ENCODE measurements around the gene OR5AP2.
"Not testable (repeated sequence)": the region's sequence is repeated elsewhere in the genome, so short reads cannot be mapped to it uniquely, and the experiment has no call there.

OR5AP2 gene

DNA sequence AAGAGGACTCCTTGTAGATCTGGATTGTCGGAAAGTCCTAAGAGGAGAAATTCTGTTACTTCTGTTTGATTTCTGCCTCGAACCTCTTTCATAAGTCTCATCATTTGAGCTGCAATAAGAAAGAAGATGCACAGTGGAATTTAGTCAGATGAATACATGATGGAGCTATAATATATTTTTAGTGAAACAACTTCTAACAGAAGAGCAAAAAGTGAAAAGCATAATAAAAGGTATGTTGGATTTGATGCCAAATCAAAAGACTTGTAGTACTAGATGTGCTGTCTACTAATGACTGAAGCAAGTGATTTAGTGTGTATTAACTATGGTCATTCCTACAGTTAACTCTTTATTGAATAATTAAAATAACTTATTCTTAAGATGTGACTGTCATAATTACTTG is at the start of gene OR5AP2:
TSS of gene OR5AP2 (minus strand) at position 101 of the 400 bp plus-strand sequence. CDS start at position 101, 0 bp downstream.
- no peaks in the 10 kb centered on the region for H3K4me1 Mint-ChIP-seq
- H3K27me3 Mint-ChIP-seq: no peaks in the 10 kb centered on the region
- no peak within 1 kb of the TSS for H3K27ac Mint-ChIP-seq
- no peak for ATAC-seq
- no peak within 1 kb of the TSS for H3K4me3 Mint-ChIP-seq
- peaks cover 4% of the 10 kb centered on the region for H3K9me3 Mint-ChIP-seq
- no peaks in the 10 kb centered on the region for H3K36me3 Mint-ChIP-seq

DNA sequence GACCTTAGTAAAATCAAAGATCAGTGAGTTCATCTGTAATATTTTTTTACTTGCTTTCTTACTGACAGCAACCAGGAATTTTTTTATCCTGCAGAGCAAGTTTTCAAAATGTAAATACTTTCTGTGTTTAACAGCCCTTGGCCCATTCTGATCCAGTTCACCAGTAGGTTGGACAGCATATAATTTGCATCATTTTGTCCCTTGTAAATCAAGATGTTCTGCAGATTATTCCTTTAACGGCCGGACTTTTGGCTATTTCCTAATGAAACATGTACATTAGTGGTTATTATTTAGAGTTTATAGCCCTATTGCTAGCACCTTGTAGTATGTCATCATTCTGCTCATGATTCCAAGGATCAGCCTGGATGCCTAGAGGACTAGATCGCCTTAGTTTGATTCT is 48.9 kb upstream of the OR5AP2 start:
- not testable (repeated sequence) for ATAC-seq, H3K27ac Mint-ChIP-seq

DNA sequence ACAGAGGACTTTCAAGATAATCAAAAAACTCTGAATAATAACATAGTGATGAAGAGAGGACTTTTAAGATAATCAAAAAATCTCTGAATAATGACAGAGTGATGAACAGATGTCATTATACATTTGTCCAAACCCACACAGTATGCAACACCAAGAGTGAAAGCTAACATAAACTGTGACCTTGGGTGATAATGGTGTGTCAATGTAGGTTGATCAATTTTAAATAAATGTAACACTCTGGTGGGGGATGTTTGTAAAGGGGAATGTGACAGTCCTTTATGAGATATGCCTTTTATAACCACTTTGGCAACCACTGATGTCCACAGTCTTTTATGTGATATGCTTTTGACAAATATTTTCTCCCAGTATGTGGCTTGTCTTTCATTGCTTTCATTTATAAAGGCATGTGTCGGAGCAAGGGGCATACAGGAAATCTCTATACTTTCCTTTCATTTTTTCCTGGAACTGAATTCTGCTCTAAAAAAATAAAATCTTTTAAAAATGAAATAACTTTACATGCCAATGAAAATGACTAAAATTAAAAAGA is 46.4 kb upstream of the OR5AP2 start:
- no peak for ATAC-seq
- Mint-ChIP-seq H3K4me1 (no peaks in the 10 kb centered on the region), H3K4me3 (no peak overlapping the region), H3K9me3 (peaks cover 7% of the 10 kb centered on the region), H3K36me3 (no peaks in the 10 kb centered on the region), H3K27ac (no peak overlapping the region), H3K27me3 (no peaks in the 10 kb centered on the region)

More for the DNA sequence above, 48.9 kb upstream of the OR5AP2 start:
- not testable (repeated sequence) for H3K36me3 Mint-ChIP-seq, H3K4me3 Mint-ChIP-seq, H3K4me1 Mint-ChIP-seq, H3K9me3 Mint-ChIP-seq, H3K27me3 Mint-ChIP-seq

DNA sequence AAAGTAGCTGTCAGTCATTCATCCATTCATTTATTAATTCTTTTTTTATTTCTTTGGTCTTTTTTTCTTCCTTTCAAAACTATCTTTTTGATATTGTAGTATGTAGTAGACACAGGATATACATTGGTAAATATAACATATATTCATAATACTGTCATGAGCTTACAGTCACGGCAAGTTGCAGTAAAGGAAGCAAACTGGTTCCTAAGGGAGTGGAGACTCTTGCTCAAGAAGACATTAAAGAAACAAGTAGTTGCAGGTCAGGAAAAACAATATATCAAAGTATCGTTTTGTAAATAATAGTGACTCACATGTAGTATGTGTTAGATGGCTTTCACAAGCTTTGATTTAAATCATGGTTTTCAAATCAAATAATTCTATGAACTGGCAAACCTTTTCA is 28.7 kb upstream of the OR5AP2 start:
- Mint-ChIP-seq H3K27me3 (no peaks in the 10 kb centered on the region), H3K36me3 (no peaks in the 10 kb centered on the region), H3K27ac (no peak overlapping the region), H3K9me3 (peaks cover 3% of the 10 kb centered on the region), H3K4me3 (no peak overlapping the region), H3K4me1 (no peaks in the 10 kb centered on the region)
- no peak for ATAC-seq

DNA sequence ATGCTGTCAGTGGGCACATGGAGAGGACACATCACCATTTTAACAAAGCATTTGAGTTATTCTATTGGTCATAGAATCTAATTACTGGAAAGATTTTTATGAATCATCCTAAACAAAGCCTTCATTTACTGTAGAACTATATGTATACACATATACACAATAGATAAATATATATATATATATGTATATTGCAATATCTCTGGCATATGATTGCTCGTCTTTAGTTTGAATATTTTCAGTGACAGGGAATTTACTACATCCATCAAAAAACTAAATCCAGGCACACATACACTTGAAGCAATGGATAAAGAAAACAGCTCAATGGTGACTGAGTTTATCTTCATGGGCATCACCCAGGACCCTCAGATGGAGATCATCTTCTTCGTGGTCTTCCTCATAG is 21.1 kb upstream of the OR5AP2 start, which contains the start of gene OR5AR1:
TSS of gene OR5AR1 (plus strand) at position 301 of the 400 bp plus-strand sequence. CDS start at position 301, 0 bp downstream.
- Mint-ChIP-seq H3K36me3 (no peaks in the 10 kb centered on the region), H3K27ac (no peak within 1 kb of the TSS)
- ATAC-seq: no peak

DNA sequence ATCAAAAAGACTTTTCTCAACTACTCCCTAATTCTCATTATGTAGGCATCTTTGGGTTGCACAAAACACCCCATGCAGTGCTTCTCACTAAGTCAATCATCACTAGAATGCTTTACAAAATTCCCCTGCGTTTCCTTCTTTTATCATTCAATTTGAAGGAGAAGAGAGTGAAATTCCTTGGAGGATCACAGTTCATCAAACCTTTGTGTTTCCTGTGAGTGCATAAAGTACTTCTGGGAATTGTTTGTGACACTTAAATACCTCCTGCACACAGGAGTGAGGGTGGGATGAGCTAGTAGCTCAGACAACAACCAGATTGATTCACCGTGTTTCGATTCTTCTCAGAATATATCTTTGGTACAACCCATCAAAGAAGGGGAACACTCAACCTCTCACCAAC is 17.5 kb upstream of the OR5AP2 start:
- Mint-ChIP-seq H3K36me3 (no peaks in the 10 kb centered on the region), H3K27me3 (no peaks in the 10 kb centered on the region), H3K9me3 (peaks cover 10% of the 10 kb centered on the region), H3K4me3 (no peak overlapping the region), H3K4me1 (no peaks in the 10 kb centered on the region), H3K27ac (no peak overlapping the region)
- no peak for ATAC-seq

More for the DNA sequence above, 21.1 kb upstream of the OR5AP2 start, which contains the start of gene OR5AR1:
- Mint-ChIP-seq H3K27me3 (no peaks in the 10 kb centered on the region), H3K4me1 (no peaks in the 10 kb centered on the region), H3K4me3 (no peak within 1 kb of the TSS), H3K9me3 (peaks cover 7% of the 10 kb centered on the region)

DNA sequence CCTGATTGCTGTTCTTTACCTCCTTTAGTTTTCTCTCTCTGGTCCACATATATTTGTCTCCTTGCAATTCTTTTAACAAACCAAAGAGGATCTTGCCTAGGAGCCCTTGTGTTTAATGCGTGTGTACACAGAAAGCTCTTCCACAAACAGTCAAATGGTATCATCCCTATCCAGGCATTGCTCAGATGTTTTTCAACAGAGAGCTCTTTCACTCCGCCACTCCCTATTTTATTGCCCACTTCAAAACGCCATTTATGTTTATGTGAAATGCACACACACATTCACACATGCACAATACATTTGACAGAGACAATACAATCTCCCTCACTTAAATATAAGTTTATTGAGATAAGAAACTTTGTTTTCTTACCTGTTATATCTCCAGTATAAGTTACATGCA is 4.7 kb downstream of the OR5AP2 start:
- Mint-ChIP-seq H3K36me3 (no peaks in the 10 kb centered on the region), H3K4me1 (no peaks in the 10 kb centered on the region), H3K9me3 (no peaks in the 10 kb centered on the region), H3K27ac (no peak overlapping the region), H3K4me3 (no peak overlapping the region), H3K27me3 (no peaks in the 10 kb centered on the region)
- ATAC-seq: no peak

DNA sequence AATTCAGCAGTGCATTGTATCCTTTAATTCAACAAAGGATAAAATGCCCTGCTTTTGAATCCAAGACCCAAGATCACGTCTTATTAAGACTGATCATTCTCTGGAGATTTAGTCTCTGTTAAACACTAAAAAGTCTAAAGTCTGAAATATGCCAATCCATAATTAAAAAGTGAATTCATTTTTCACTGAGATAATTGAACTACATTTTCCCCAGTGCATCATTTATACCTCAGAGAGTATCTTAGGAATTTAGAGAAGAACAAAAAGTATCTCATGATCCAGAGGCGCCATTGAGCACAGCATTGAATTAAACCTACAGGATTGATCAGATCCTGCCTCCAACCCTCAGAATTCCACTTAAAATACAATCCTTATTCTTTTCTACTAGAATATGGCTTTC is 5.4 kb downstream of the OR5AP2 start:
- no peak overlapping the region for H3K4me3 Mint-ChIP-seq
- no peaks in the 10 kb centered on the region for H3K9me3 Mint-ChIP-seq
- H3K27me3 Mint-ChIP-seq: no peaks in the 10 kb centered on the region
- no peak for ATAC-seq
- H3K4me1 Mint-ChIP-seq: no peaks in the 10 kb centered on the region
- H3K36me3 Mint-ChIP-seq: no peaks in the 10 kb centered on the region
- H3K27ac Mint-ChIP-seq: no peak overlapping the region

DNA sequence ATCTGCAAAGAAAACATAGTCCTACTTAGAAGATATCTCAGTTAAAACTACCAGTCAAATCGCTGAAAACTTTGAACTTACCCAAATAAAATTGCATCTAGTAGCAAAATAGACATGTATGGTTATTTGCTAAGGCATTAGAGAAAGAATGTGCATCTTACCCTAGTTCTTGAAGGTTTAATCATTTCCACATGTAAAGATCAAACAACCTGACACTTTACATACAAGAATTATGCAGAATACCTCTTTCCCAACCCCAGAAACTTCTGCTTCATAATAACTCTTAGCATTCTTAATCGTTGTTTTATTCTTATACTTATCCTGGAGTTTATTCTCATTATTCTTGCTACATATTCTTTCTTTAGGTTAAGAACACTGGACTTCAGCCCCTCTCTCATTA is 9.9 kb downstream of the OR5AP2 start:
- Mint-ChIP-seq H3K27me3 (no peaks in the 10 kb centered on the region), H3K4me3 (no peak overlapping the region), H3K36me3 (no peaks in the 10 kb centered on the region), H3K4me1 (no peaks in the 10 kb centered on the region), H3K27ac (no peak overlapping the region), H3K9me3 (peaks cover 7% of the 10 kb centered on the region)
- no peak for ATAC-seq

DNA sequence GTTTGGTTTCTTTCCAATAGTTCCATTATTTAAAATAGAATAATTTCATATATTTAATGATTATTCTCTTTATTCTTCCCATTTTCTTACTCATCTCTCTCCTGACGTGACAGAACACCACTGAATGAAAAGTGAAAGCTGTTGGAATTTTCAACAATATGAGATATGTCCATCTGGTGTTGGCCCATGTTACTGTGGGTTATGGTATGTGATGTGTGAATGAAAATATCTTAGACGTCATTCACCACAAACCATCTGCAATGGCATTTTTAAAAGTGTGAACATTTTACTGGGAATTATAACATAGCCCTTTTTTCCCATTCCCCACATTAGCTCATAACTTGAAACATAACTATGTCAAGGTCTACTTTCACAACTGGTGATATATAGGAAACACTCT is 16.3 kb downstream of the OR5AP2 start:
- Mint-ChIP-seq H3K27ac (no peak overlapping the region), H3K27me3 (no peaks in the 10 kb centered on the region), H3K36me3 (no peaks in the 10 kb centered on the region), H3K4me3 (no peak overlapping the region), H3K9me3 (peaks cover 17% of the 10 kb centered on the region), H3K4me1 (no peaks in the 10 kb centered on the region)
- no peak for ATAC-seq

DNA sequence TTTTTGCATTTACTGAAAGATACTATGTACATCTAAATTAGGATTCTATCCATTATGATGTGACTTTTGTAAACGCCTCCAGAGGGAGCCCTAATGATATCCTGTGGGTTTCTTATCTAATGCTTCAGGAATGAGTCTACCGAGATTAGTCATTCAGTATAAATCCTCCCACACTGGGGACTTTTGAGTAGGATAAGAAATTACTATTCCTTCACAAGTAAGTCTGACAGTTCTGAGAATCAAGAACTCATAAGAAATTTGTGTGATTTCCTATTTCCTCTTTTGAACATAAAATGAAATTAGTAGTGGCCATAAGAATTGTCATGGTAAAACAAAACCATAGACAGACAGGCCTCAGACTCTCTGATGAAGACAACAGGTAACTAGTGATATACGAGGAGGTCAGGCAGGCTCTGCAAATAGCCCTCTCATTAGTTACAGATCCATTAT is 17.6 kb downstream of the OR5AP2 start:
- Mint-ChIP-seq H3K36me3 (no peaks in the 10 kb centered on the region), H3K27ac (no peak overlapping the region), H3K27me3 (no peaks in the 10 kb centered on the region), H3K9me3 (peaks cover 17% of the 10 kb centered on the region), H3K4me1 (no peaks in the 10 kb centered on the region), H3K4me3 (no peak overlapping the region)
- no peak for ATAC-seq

DNA sequence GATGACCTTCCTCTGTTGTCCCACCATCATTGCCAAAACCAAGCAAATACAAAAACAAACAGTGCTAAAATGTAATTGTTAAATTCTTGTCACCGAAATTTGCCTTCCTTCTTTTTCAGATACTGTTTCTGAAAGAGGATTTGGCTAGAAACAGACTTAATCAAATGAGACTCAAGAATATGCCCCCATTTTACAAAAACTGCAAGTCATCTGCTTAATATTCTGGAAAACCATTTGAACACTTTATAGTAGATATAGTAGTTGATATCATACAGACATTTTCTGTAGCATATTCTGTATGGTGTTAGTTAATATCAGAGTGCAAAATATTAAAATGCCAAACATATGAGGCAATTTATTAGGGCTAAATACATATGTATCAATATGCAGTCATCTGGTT is 31.1 kb downstream of the OR5AP2 start:
- H3K27ac Mint-ChIP-seq: no peak overlapping the region
- ATAC-seq: no peak
- no peaks in the 10 kb centered on the region for H3K4me1 Mint-ChIP-seq
- H3K4me3 Mint-ChIP-seq: no peak overlapping the region
- H3K27me3 Mint-ChIP-seq: no peaks in the 10 kb centered on the region
- peaks cover 4% of the 10 kb centered on the region for H3K9me3 Mint-ChIP-seq
- H3K36me3 Mint-ChIP-seq: no peaks in the 10 kb centered on the region

DNA sequence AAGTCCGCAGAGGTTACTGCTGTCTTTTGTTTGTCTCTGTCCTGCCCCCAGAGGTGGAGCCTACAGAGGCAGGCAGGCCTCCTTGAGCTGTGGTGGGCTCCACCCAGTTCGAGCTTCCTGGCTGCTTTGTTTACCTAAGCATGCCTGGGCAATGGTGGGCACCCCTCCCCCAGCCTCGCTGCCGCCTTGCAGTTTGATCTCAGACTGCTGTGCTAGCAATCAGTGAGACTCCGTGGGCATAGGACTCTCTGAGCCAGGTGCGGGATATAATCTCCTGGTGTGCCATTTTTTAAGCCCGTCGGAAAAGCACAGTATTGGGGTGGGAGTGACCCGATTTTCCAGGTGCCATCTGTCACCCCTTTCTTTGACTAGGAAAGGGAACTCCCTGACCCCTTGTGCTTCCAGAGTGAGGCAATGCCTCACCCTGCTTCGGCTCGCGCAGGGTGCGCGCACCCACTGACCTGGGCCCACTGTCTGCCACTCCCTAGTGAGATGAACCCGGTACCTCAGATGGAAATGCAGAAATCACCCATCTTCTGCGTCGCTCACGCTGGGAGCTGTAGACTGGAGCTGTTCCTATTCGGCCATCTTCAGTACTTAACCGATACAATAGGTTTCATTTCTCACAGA is 50.0 kb downstream of the OR5AP2 start:
- ATAC-seq, H3K9me3 Mint-ChIP-seq, H3K4me3 Mint-ChIP-seq, H3K27me3 Mint-ChIP-seq, H3K4me1 Mint-ChIP-seq, H3K36me3 Mint-ChIP-seq, H3K27ac Mint-ChIP-seq: not testable (repeated sequence)
